Measurements from ENCODE around the gene SCARB1. TPM values are rescaled to one million over a fixed set of nuclear protein-coding genes. Genes with fewer than 3 reads are reported as not detected.

The SCARB1 gene
- total RNA-seq, 4 donors from 2014 or later: 18.6 to 41.8 (median 26.7) TPM

- WGBS, 2 donors: 88 to 92% methylated on average over 11 of the region's 11 CpGs
- TF ChIP-seq CTCF (IDR thresholded peaks at IDR 0.05): no peak
- TF ChIP-seq POLR2A (IDR thresholded peaks at IDR 0.05): no peak
- no peak overlapping the region for H3K4me3 ChIP-seq (ENCODE audit: low read depth, poor library complexity, severe bottlenecking)
- intact Hi-C loops (cut with DNase I; ENCODE audit: low total_unique reads): no loop called here
- no peak for DNase-seq (ENCODE audit: low spot score in 2 of 2)
These were observed 9.0 kb downstream of the SCARB1 start for GRCh38 chr12:124854637-124855184.

- WGBS, 2 donors: 85 to 87% methylated on average over 23 to 24 of the region's 24 CpGs
These were observed 9.7 kb downstream of the SCARB1 start for GRCh38 chr12:124853781-124854636.

GRCh38 chr12:124852911-124853427 is 10.7 kb downstream of the SCARB1 start:
- intact Hi-C loops (cut with DNase I; ENCODE audit: low total_unique reads): no loop called here
- 74 to 76% methylated on average over 11 of the region's 11 CpGs for WGBS, 2 donors
- TF ChIP-seq POLR2A (IDR thresholded peaks at IDR 0.05) (no peak), CTCF (IDR thresholded peaks at IDR 0.05) (no peak)
- H3K4me3 ChIP-seq (ENCODE audit: low read depth, poor library complexity, severe bottlenecking): no peak overlapping the region
- peak in 1 of 2 donors; percentile 34 for DNase-seq (ENCODE audit: low spot score in 2 of 2)

More at GRCh38 chr12:124853781-124854636, 9.7 kb downstream of the SCARB1 start:
- no peak for DNase-seq (ENCODE audit: low spot score in 2 of 2)
- H3K4me3 ChIP-seq (ENCODE audit: low read depth, poor library complexity, severe bottlenecking): no peak overlapping the region
- TF ChIP-seq POLR2A (IDR thresholded peaks at IDR 0.05): no peak
- intact Hi-C loops (cut with DNase I; ENCODE audit: low total_unique reads): no loop called here

GRCh38 chr12:124852329-124852831 is 11.3 kb downstream of the SCARB1 start:
- WGBS, 2 donors: 44 to 60% methylated on average over 13 of the region's 13 CpGs
- intact Hi-C loops (cut with DNase I; ENCODE audit: low total_unique reads): no loop called here

GRCh38 chr12:124851342-124851741 is 12.3 kb downstream of the SCARB1 start:
- WGBS, 2 donors: 93 to 95% methylated on average over 8 of the region's 8 CpGs
- DNase-seq (ENCODE audit: low spot score in 2 of 2): no peak
- H3K4me3 ChIP-seq (ENCODE audit: low read depth, poor library complexity, severe bottlenecking): no peak overlapping the region
- intact Hi-C loops (cut with DNase I; ENCODE audit: low total_unique reads): no loop called here
- TF ChIP-seq POLR2A (IDR thresholded peaks at IDR 0.05) (no peak), CTCF (IDR thresholded peaks at IDR 0.05) (no peak)

More at GRCh38 chr12:124852329-124852831, 11.3 kb downstream of the SCARB1 start:
- no peak overlapping the region for H3K4me3 ChIP-seq (ENCODE audit: low read depth, poor library complexity, severe bottlenecking)
- TF ChIP-seq POLR2A (IDR thresholded peaks at IDR 0.05): no peak
- peak in 1 of 3 donors; percentile 27 for TF ChIP-seq CTCF (IDR thresholded peaks at IDR 0.05)
- DNase-seq (ENCODE audit: low spot score in 2 of 2): peak in 1 of 2 donors; percentile 47

GRCh38 chr12:124849382-124849781 is 14.3 kb downstream of the SCARB1 start:
- TF ChIP-seq CTCF (IDR thresholded peaks at IDR 0.05) (no peak), POLR2A (IDR thresholded peaks at IDR 0.05) (no peak)
- H3K4me3 ChIP-seq (ENCODE audit: low read depth, poor library complexity, severe bottlenecking): no peak overlapping the region
- no peak for DNase-seq (ENCODE audit: low spot score in 2 of 2)
- intact Hi-C loops (cut with DNase I; ENCODE audit: low total_unique reads): no loop called here
- 45 to 62% methylated on average over 8 of the region's 8 CpGs for WGBS, 2 donors

All from lower leg skin (tissue), 4 donors.